IgD-negative memory B cell (primary cell): ENCODE measurements around the gene PSMD2. TPM values are rescaled to one million over a fixed set of nuclear protein-coding genes. Genes with fewer than 3 reads are reported as not detected.
A peak's percentile ranks its signal among the peaks of the same experiment; 100 is the strongest.

Experiments used
- H3K27ac Mint-ChIP-seq, 3 donors: one replicate each; pipeline ENCODE4 v1.8.0; 2020 to 2022; ENCODE audit warnings: mild to moderate bottlenecking in 3 of 3, mixed read lengths in 3 of 3, moderate library complexity in 1 of 3
- H3K27me3 Mint-ChIP-seq: one replicate; pipeline ENCODE4 v1.8.0; 2021; ENCODE audit warnings: mixed read lengths
- H3K36me3 Mint-ChIP-seq: one replicate; pipeline ENCODE4 v1.8.0; 2020; ENCODE audit warnings: mild to moderate bottlenecking, mixed read lengths
- H3K4me1 Mint-ChIP-seq, 3 donors: one replicate each; pipeline ENCODE4 v1.8.0; 2020 to 2022; ENCODE audit warnings: mixed read lengths in 3 of 3, mild to moderate bottlenecking in 1 of 3
- H3K4me3 Mint-ChIP-seq, 4 donors: one replicate each; pipeline ENCODE4 v1.8.0; 2020 to 2022; ENCODE audit warnings: mild to moderate bottlenecking in 4 of 4, mixed read lengths in 4 of 4, moderate library complexity in 3 of 4
- H3K9me3 Mint-ChIP-seq, 3 donors: one replicate each; pipeline ENCODE4 v1.8.0; 2020 to 2021; ENCODE audit warnings: mixed read lengths in 3 of 3, mild to moderate bottlenecking in 1 of 3
- polyA plus RNA-seq: library from polyadenylated mRNA; unstranded; fragments of 300-500 nt; fragmentation: Illumina TruSeq; gene quantifications from one replicate; pipeline ENCODE4 v1.2.3, GENCODE V29; 2021

PSMD2 gene
- polyA plus RNA-seq, 1 donor from 2014 or later, result 143 TPM

DNA sequence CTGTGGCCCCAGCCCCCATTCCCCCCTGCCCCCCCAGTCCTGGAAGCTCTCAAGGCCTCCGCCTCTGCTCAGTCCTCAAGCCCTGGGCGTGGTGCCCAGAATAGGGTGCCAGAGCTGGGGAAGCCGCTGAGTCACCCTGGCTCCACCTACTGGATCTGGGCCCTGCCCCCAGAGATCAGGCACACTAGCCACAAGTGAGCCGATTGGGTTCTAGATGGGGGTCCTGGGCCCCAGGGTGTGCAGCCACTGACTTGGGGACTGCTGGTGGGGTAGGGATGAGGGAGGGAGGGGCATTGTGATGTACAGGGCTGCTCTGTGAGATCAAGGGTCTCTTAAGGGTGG lies 21.0 kb downstream of the PSMD2 start:
- no peaks in the 10 kb centered on the region for H3K27me3 Mint-ChIP-seq
- peak overlapping the region in 1 of 3 donors; percentile 78 for H3K27ac Mint-ChIP-seq
- no peaks in the 10 kb centered on the region for H3K36me3 Mint-ChIP-seq
- no peak overlapping the region for H3K4me3 Mint-ChIP-seq
- H3K9me3 Mint-ChIP-seq, result no peaks in the 10 kb centered on the region
- peaks cover 19 to 21% (median 21%) of the 10 kb centered on the region in 3 donors for H3K4me1 Mint-ChIP-seq

DNA sequence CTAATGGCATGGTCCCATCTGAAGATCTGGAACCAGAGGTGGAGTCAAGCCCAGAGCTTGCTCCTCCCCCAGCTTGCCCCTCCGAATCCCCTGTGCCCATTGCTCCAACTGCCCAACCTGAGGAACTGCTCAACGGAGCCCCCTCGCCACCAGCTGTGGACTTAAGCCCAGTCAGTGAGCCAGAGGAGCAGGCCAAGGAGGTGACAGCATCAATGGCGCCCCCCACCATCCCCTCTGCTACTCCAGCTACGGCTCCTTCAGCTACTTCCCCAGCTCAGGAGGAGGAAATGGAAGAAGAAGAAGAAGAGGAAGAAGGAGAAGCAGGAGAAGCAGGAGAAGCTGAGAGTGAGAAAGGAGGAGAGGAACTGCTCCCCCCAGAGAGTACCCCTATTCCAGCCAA lies 22.6 kb downstream of the PSMD2 start:
- peaks cover 13 to 15% (median 14%) of the 10 kb centered on the region in 3 donors for H3K4me1 Mint-ChIP-seq
- H3K9me3 Mint-ChIP-seq, result no peaks in the 10 kb centered on the region
- H3K36me3 Mint-ChIP-seq, result no peaks in the 10 kb centered on the region
- no peak overlapping the region for H3K27ac Mint-ChIP-seq
- H3K27me3 Mint-ChIP-seq, result no peaks in the 10 kb centered on the region
- peak overlapping the region in 1 of 4 donors; percentile 25 for H3K4me3 Mint-ChIP-seq

DNA sequence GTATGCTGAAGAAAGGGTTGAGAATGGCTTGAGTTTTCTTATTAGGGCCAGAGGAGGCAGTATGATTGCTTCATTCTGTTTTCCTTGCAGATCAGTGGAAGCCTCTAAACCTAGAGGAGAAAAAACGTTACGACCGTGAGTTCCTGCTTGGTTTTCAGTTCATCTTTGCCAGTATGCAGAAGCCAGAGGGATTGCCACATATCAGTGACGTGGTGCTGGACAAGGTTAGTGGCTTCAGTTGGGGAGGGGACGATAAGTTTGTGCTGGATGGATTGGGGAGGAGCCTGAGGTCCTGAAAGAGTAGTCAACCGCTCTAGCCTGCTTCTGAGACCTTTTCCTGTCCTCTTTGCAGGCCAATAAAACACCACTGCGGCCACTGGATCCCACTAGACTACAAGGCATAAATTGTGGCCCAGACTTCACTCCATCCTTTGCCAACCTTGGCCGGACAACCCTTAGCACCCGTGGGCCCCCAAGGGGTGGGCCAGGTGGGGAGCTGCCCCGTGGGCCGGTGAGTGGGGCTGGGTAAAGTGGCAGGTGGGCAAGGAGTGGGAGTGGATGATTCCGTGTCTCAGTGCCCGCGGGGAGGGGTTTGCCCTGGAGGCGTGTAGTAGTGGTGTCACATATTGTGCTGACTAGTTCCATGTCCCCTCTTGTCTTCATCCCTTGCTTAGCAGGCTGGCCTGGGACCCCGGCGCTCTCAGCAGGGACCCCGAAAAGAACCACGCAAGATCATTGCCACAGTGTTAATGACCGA lies 23.9 kb downstream of the PSMD2 start:
- Mint-ChIP-seq H3K4me1 (peaks cover 2 to 4% (median 2%) of the 10 kb centered on the region in 3 donors), H3K36me3 (no peaks in the 10 kb centered on the region), H3K9me3 (no peaks in the 10 kb centered on the region), H3K27ac (peak overlapping the region in 2 of 3 donors; percentile 21 to 28), H3K27me3 (no peaks in the 10 kb centered on the region), H3K4me3 (peak overlapping the region in 1 of 4 donors; percentile 38)

DNA sequence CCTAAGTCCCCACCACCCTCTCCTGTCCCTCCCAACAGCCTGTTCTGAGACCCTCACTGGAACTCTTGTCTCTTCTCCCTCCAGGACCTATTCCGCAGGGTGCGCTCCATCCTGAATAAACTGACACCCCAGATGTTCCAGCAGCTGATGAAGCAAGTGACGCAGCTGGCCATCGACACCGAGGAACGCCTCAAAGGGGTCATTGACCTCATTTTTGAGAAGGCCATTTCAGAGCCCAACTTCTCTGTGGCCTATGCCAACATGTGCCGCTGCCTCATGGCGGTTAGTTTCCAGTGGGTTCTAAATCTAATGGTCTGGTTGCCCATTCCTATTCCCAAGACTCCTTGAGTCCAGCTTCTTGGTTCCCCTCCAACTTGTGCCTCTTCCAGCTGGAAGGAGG lies 24.7 kb downstream of the PSMD2 start:
- Mint-ChIP-seq H3K27ac (peak overlapping the region in 1 of 3 donors; percentile 51), H3K4me1 (peaks cover 0 to 3% (median 0%) of the 10 kb centered on the region in 3 donors), H3K9me3 (no peaks in the 10 kb centered on the region), H3K27me3 (no peaks in the 10 kb centered on the region), H3K4me3 (peak overlapping the region in 1 of 4 donors; percentile 38), H3K36me3 (peaks cover 3% of the 10 kb centered on the region)

DNA sequence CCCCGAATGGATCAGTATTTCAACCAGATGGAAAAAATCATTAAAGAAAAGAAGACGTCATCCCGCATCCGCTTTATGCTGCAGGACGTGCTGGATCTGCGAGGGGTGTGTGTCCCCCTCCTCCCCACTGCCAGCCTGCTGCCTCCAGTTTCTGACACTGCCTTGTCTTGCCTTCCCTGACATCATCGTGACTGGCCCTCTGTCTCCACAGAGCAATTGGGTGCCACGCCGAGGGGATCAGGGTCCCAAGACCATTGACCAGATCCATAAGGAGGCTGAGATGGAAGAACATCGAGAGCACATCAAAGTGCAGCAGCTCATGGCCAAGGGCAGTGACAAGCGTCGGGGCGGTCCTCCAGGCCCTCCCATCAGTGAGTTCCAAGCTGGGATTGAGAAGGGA lies 26.2 kb downstream of the PSMD2 start:
- Mint-ChIP-seq H3K4me3 (no peak overlapping the region), H3K4me1 (peaks cover 0 to 3% (median 0%) of the 10 kb centered on the region in 3 donors), H3K36me3 (peaks cover 5% of the 10 kb centered on the region), H3K27ac (no peak overlapping the region), H3K9me3 (no peaks in the 10 kb centered on the region), H3K27me3 (no peaks in the 10 kb centered on the region)

DNA sequence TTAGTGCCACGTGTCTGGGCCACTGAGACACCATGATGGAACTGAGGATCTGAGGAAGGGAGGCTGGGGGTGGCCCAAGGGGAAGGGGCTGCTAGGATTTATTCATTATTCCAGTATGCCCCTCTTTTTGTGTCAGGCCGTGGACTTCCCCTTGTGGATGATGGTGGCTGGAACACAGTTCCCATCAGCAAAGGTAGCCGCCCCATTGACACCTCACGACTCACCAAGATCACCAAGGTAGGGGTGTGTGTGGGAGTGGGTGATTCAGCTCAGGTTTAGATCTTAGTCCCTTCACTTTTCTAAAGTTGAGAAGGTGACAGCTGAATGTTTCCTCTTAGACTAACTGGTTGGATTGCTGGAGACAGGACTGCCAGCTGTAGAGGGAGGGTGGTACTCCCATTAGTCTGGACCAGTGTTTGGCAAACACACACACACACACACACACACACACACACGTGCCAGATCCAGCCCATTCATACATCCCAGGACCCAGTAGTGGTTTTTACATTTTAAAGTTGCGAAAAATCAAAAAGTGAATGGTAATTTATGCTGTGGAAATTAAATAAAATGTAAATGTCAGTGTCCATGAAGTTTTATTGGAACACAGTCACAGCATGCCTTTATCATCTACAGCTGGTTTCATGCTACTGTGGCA lies 26.8 kb downstream of the PSMD2 start:
- H3K27ac Mint-ChIP-seq, result no peak overlapping the region
- H3K4me3 Mint-ChIP-seq, result no peak overlapping the region
- peaks cover 5% of the 10 kb centered on the region for H3K36me3 Mint-ChIP-seq
- peaks cover 0 to 3% (median 0%) of the 10 kb centered on the region in 3 donors for H3K4me1 Mint-ChIP-seq
- no peaks in the 10 kb centered on the region for H3K9me3 Mint-ChIP-seq
- no peaks in the 10 kb centered on the region for H3K27me3 Mint-ChIP-seq

DNA sequence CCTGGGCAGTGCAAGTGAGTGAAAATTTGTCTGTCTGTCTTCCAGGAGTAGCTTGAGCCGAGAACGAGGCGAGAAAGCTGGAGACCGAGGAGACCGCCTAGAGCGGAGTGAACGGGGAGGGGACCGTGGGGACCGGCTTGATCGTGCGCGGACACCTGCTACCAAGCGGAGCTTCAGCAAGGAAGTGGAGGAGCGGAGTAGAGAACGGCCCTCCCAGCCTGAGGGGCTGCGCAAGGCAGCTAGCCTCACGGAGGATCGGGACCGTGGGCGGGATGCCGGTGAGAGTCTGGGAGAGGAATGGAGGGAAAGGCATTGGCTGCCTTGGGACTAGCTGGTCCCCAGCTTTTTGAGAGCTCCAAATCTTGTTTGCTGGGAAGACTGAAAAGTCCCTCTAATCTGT lies 28.1 kb downstream of the PSMD2 start:
- Mint-ChIP-seq H3K27me3 (no peaks in the 10 kb centered on the region), H3K4me3 (peak overlapping the region in 1 of 4 donors; percentile 44), H3K27ac (peak overlapping the region; percentile 36 to 67 (median 60)), H3K36me3 (peaks cover 5% of the 10 kb centered on the region), H3K4me1 (peaks cover 0 to 2% (median 0%) of the 10 kb centered on the region in 3 donors), H3K9me3 (no peaks in the 10 kb centered on the region)

DNA sequence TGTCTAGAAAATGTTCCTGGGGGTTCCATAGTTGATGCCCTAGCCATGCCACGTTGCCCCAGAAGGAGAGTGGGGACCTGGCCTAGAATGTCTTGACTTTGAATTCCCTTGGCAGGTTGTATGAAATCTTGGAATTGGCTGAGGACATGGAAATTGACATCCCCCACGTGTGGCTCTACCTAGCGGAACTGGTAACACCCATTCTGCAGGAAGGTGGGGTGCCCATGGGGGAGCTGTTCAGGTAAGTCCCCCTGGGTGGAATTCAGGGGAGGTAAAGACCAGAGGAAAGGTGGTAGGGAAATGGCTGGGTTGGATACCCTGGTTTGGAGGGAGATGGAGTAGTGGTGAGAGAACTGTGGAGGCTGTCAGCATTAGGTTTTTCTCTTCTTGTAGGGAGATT lies 29.5 kb downstream of the PSMD2 start:
- Mint-ChIP-seq H3K27ac (peak overlapping the region in 2 of 3 donors; percentile 74 to 89), H3K27me3 (no peaks in the 10 kb centered on the region), H3K4me1 (peaks cover 0 to 3% (median 0%) of the 10 kb centered on the region in 3 donors), H3K36me3 (peaks cover 5% of the 10 kb centered on the region), H3K4me3 (no peak overlapping the region), H3K9me3 (no peaks in the 10 kb centered on the region)

DNA sequence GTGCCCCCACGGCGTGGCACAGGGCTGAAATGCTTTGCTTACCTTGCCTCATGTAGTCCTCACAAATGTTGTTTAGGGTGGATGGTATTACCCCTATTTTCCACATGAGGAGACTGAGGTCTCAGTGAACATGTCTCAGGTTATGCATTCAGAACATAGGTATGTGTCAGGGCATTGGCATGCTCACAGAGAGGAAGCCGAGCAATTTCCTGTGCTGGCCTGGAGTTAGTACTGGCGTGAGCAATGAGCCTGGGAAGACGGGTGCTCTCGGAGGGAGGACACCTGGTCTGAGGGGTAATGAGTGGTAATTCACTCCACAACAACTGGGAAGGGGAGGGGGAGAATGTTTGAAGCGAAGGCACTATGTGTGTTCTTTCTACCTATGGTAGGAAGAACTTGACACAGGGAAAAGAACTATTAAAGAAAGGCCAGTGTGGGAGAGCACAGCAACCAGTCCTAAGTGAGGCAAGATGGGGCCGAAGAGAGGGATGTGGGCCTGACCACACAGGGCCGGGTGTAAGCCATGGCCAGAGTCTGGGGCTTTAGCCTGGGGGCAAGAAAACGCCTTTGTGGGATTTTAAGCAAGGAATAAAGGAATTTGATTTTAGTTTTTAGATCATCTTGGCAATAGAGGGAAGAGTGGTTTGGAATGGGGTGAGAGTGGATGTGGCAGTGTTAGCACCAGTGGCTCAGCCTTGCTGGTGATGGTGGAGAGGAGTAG lies 33.5 kb downstream of the PSMD2 start:
- peak overlapping the region in 1 of 4 donors; percentile 67 for H3K4me3 Mint-ChIP-seq
- peaks cover 5 to 17% (median 14%) of the 10 kb centered on the region in 3 donors for H3K4me1 Mint-ChIP-seq
- H3K9me3 Mint-ChIP-seq, result no peaks in the 10 kb centered on the region
- no peaks in the 10 kb centered on the region for H3K27me3 Mint-ChIP-seq
- peak overlapping the region in 2 of 3 donors; percentile 11 to 25 for H3K27ac Mint-ChIP-seq
- H3K36me3 Mint-ChIP-seq, result peaks cover 6% of the 10 kb centered on the region

DNA sequence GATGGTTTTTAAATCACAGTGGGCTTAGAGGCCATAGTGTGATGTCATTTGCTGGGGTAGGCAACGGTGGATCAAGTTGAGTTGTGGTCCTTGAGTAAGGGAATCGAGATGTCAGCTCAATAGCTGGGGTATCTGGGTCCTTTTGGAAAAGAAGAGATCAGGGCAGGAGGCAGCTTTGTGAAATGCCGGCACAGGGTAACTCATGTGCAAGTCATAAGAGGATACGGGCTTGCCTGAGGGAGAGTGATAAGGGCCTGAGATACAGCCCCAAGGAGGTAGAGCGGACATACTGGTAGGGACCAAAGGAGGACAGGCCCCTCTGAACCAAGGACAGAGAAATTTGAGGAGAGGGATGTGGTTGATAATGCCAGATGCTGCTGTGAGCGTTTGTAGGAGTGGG lies 34.1 kb downstream of the PSMD2 start:
- Mint-ChIP-seq H3K9me3 (no peaks in the 10 kb centered on the region), H3K4me3 (peak overlapping the region in 1 of 4 donors; percentile 67), H3K27ac (peak overlapping the region in 2 of 3 donors; percentile 11 to 96), H3K4me1 (peaks cover 5 to 21% (median 17%) of the 10 kb centered on the region in 3 donors), H3K27me3 (no peaks in the 10 kb centered on the region), H3K36me3 (peaks cover 6% of the 10 kb centered on the region)

DNA sequence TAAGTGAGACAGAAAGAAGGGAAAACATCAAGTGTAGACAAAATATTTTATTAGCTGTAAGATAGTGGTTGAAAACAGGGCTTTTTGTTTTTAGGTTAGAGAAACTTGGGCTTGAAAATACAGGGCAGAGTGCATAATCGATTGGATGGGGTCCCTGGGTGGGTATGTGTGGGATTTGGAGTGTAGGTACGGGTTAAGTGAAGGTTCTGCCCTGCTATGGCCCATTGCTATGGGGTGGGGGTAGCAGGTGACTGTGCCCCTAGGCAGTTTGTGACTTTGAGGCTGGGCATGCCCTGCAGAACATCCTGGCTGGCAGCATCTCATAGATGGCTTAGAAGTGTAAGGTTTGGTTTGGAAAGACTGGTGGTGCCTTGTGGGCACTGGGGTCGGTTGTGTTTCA lies 34.7 kb downstream of the PSMD2 start:
- Mint-ChIP-seq H3K36me3 (peaks cover 4% of the 10 kb centered on the region), H3K9me3 (no peaks in the 10 kb centered on the region), H3K27ac (peak overlapping the region; percentile 59 to 96 (median 94)), H3K4me1 (peaks cover 5 to 21% (median 17%) of the 10 kb centered on the region in 3 donors), H3K4me3 (peak overlapping the region in 1 of 4 donors; percentile 67), H3K27me3 (no peaks in the 10 kb centered on the region)

DNA sequence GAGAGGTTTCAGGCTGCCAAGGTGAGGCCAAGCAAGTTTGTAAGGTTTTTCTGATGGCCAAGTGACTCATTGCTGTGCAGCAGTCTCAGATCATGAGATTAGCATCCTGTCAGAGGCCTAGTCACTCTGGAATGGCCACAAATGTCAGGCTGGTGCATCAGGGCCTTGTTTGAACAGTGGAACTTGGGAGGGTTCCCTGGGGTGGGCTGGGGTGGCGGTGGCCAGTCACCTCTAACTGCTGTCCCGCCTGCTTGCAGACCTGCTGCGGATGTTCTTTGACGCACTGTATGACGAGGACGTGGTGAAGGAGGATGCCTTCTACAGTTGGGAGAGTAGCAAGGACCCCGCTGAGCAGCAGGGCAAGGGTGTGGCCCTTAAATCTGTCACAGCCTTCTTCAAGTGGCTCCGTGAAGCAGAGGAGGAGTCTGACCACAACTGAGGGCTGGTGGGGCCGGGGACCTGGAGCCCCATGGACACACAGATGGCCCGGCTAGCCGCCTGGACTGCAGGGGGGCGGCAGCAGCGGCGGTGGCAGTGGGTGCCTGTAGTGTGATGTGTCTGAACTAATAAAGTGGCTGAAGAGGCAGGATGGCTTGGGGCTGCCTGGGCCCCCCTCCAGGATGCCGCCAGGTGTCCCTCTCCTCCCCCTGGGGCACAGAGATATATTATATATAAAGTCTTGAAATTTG lies 35.6 kb downstream of the PSMD2 start:
- Mint-ChIP-seq H3K4me3 (peak overlapping the region in 3 of 4 donors; percentile 5 to 81 (median 54)), H3K9me3 (no peaks in the 10 kb centered on the region), H3K4me1 (peaks cover 5 to 21% (median 17%) of the 10 kb centered on the region in 3 donors), H3K36me3 (peaks cover 4% of the 10 kb centered on the region), H3K27ac (peak overlapping the region; percentile 94 to 96 (median 95)), H3K27me3 (no peaks in the 10 kb centered on the region)

DNA sequence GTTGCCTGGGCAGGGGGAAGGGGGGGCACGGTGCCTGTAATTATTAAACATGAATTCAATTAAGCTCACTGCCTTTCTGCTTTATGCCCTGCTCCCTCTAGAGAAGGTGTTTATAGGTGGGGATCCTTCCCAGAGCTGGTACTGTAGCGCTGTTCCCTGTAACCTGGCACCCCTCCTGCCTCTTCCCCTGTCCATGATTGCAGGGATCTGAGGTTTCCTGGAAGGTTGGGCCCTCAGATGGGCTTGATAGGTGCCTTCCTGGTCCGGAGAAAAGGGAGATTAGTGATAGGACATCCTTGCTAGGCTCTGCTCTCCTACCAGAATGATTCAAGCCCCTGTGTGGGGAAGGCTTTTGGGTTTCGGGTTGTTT lies 36.2 kb downstream of the PSMD2 start:
- Mint-ChIP-seq H3K4me1 (peaks cover 5 to 21% (median 17%) of the 10 kb centered on the region in 3 donors), H3K27ac (peak overlapping the region; percentile 94 to 96 (median 95)), H3K27me3 (no peaks in the 10 kb centered on the region), H3K36me3 (peaks cover 2% of the 10 kb centered on the region), H3K4me3 (peak overlapping the region; percentile 81 to 96 (median 90)), H3K9me3 (no peaks in the 10 kb centered on the region)

DNA sequence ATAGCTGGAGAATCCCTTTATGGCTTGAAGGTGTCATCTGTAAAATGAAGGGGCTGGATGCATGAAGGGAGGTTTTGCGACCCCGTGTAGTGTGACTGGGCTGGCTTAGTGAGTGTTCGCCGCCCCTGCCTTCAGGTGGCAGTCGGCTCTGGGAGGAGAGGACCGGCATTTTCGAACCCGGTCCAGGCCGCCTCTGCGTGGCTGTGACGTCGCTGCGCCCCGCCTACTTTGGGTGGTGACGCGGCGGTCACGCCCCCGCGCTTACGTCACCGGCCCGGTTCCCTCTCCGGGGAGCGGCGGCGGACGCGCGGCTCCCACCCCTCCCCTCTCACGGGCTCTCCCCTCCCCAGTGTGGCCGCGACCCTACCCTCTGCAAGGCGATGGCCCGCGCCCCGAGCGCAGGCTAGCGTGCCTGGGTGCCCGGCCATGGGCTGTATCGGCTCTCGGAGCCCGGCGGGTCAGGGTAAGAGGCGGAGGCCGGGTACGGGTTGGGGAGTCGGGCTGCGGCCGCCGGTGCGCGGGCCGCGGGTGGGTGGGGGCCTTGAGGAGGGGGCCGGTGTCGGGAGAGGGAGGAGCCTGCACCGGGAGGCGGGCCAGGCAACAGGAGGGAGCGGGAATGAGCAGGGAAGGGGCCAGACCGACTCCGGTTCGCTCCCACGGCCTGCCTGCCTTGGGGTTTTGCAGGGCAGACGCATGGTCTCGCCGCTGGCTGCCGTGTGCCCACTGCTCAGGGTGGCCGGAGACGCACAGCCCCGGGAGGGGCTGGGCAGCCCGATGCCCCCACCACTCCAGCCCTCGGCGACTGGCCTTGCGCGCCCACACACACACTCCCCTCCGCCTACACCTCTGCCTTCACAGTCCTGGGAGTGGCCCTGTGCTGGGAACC lies 36.9 kb downstream of the PSMD2 start:
- Mint-ChIP-seq H3K36me3 (peaks cover 6% of the 10 kb centered on the region), H3K4me1 (peaks cover 5 to 21% (median 17%) of the 10 kb centered on the region in 3 donors), H3K27me3 (no peaks in the 10 kb centered on the region), H3K9me3 (no peaks in the 10 kb centered on the region), H3K4me3 (peak overlapping the region; percentile 83 to 96 (median 90)), H3K27ac (peak overlapping the region; percentile 94 to 96 (median 95))
